ENCODE results near the gene ATXN10. TPM values are rescaled to one million over a fixed set of nuclear protein-coding genes. Genes with fewer than 3 reads are reported as not detected.

ATXN10 gene
- total RNA-seq, 4 donors from 2014 or later, result 78.5 to 152 (median 113) TPM

- Histone ChIP-seq H3K27me3 (peaks cover 82% of the 10 kb centered on the region), H3K9me3 (no peaks in the 10 kb centered on the region)
- TF ChIP-seq POLR2A (IDR thresholded peaks at IDR 0.05) (no peak), POLR2AphosphoS5 (IDR thresholded peaks at IDR 0.05) (no peak), EP300 (IDR thresholded peaks at IDR 0.05) (no peak)
- TF ChIP-seq, protein P1, sequence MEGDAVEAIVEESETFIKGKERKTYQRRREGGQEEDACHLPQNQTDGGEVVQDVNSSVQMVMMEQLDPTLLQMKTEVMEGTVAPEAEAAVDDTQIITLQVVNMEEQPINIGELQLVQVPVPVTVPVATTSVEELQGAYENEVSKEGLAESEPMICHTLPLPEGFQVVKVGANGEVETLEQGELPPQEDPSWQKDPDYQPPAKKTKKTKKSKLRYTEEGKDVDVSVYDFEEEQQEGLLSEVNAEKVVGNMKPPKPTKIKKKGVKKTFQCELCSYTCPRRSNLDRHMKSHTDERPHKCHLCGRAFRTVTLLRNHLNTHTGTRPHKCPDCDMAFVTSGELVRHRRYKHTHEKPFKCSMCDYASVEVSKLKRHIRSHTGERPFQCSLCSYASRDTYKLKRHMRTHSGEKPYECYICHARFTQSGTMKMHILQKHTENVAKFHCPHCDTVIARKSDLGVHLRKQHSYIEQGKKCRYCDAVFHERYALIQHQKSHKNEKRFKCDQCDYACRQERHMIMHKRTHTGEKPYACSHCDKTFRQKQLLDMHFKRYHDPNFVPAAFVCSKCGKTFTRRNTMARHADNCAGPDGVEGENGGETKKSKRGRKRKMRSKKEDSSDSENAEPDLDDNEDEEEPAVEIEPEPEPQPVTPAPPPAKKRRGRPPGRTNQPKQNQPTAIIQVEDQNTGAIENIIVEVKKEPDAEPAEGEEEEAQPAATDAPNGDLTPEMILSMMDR (IDR thresholded peaks at IDR 0.05), result no peak
Measured at GRCh38 chr22:45892681-45893461, 221.2 kb downstream of the ATXN10 start.

DNA sequence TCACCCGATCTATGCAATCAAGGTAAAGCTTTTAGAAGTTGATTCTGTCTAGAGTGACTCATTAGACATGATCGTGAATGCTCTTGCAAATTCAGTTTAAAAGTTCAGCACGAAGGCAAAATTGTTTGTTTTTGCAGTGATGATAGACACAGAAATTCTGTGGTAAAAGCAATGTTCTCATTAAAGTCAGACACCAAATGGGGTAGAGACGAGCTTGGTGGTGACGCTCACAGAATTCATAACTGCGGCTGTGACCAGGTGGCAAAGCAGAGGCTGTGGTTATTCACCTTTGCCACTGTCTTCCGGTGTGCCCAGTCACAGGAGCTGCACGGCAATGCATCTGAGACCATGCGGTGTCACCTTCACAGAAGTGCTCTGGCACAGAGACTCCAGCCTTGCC is 221.9 kb downstream of the ATXN10 start:
- H3K4me3 ChIP-seq, result no peak overlapping the region
- H3K27ac ChIP-seq, result no peak overlapping the region
- 65 to 69% methylated on average over 7 of the region's 9 CpGs for WGBS, 2 donors (ENCODE audit: low coverage in 1 of 2)
- peaks cover 82% of the 10 kb centered on the region for H3K27me3 ChIP-seq
- TF ChIP-seq, protein P1 (IDR thresholded peaks at IDR 0.05), result no peak
- TF ChIP-seq EP300 (IDR thresholded peaks at IDR 0.05) (no peak), POLR2AphosphoS5 (IDR thresholded peaks at IDR 0.05) (no peak), POLR2A (IDR thresholded peaks at IDR 0.05) (no peak)
- no peak for ATAC-seq
- H3K36me3 ChIP-seq, result no peaks in the 10 kb centered on the region
- no peaks in the 10 kb centered on the region for H3K9me3 ChIP-seq
- H3K4me1 ChIP-seq, result no peaks in the 10 kb centered on the region

More at GRCh38 chr22:45892681-45893461, 221.2 kb downstream of the ATXN10 start:
- Histone ChIP-seq H3K4me1 (no peaks in the 10 kb centered on the region), H3K27ac (no peak overlapping the region), H3K4me3 (no peak overlapping the region), H3K36me3 (no peaks in the 10 kb centered on the region)
- WGBS, 2 donors (ENCODE audit: low coverage in 1 of 2), result no CpG with 5 or more reads among the region's 16 CpGs
- ATAC-seq, result no peak

Small RNA genes lying within 50 kb of the gene (small RNA-seq; reads per million reads assigned to genes)
- gene MIR4762 (0 reads per million in 4 donors), gene RNU6-1161P (0 reads per million in 4 donors)

Other genes starting within 250 kb of the ATXN10 start
- 100 to 1,000 TPM; 241 to 597 (median 382) TPM for gene FBLN1, start 169.0 kb upstream of the ATXN10 start, total RNA-seq

Data from gastroesophageal sphincter (tissue), 4 donors.